Measurements from ENCODE around the gene SORL1.

SORL1 gene

GRCh38 chr11:121426476-121427399 lies 25.4 kb upstream of the SORL1 start:
- in situ Hi-C loops (cut with MboI; ENCODE audit: low sequenced_read_pairs), result no loop called here

GRCh38 chr11:121427400-121427744 lies 24.7 kb upstream of the SORL1 start:
- in situ Hi-C loops (cut with MboI; ENCODE audit: low sequenced_read_pairs), result no loop called here

GRCh38 chr11:121429556-121429955 lies 22.6 kb upstream of the SORL1 start:
- in situ Hi-C loops (cut with MboI; ENCODE audit: low sequenced_read_pairs), result no loop called here

- in situ Hi-C loops (cut with MboI; ENCODE audit: low sequenced_read_pairs), result no loop called here
These were observed 20.1 kb upstream of the SORL1 start for GRCh38 chr11:121431820-121432526.

- in situ Hi-C loops (cut with MboI; ENCODE audit: low sequenced_read_pairs), result no loop called here
These were observed 17.0 kb upstream of the SORL1 start for GRCh38 chr11:121435132-121435531.

- in situ Hi-C loops (cut with MboI; ENCODE audit: low sequenced_read_pairs), result no loop called here
These were observed 16.3 kb upstream of the SORL1 start for GRCh38 chr11:121435551-121436511.

GRCh38 chr11:121437018-121437685 lies 15.0 kb upstream of the SORL1 start:
- in situ Hi-C loops (cut with MboI; ENCODE audit: low sequenced_read_pairs), result no loop called here

- in situ Hi-C loops (cut with MboI; ENCODE audit: low sequenced_read_pairs), result no loop called here
These were observed 14.4 kb upstream of the SORL1 start for GRCh38 chr11:121437686-121438078.

- in situ Hi-C loops (cut with MboI; ENCODE audit: low sequenced_read_pairs), result no loop called here
These were observed 12.8 kb upstream of the SORL1 start for GRCh38 chr11:121439337-121439736.

- in situ Hi-C loops (cut with MboI; ENCODE audit: low sequenced_read_pairs), result no loop called here
These were observed 12.4 kb upstream of the SORL1 start for GRCh38 chr11:121439759-121440158.

- in situ Hi-C loops (cut with MboI; ENCODE audit: low sequenced_read_pairs), result no loop called here
These were observed 10.6 kb upstream of the SORL1 start for GRCh38 chr11:121441521-121441920.

GRCh38 chr11:121443688-121444275 lies 8.3 kb upstream of the SORL1 start:
- in situ Hi-C loops (cut with MboI; ENCODE audit: low sequenced_read_pairs), result no loop called here

GRCh38 chr11:121444526-121444925 lies 7.6 kb upstream of the SORL1 start:
- in situ Hi-C loops (cut with MboI; ENCODE audit: low sequenced_read_pairs), result no loop called here

- in situ Hi-C loops (cut with MboI; ENCODE audit: low sequenced_read_pairs), result no loop called here
These were observed 6.9 kb upstream of the SORL1 start for GRCh38 chr11:121445071-121445768.

- in situ Hi-C loops (cut with MboI; ENCODE audit: low sequenced_read_pairs), result no loop called here
These were observed 5.4 kb upstream of the SORL1 start for GRCh38 chr11:121446752-121447156.

GRCh38 chr11:121448011-121448410 lies 4.1 kb upstream of the SORL1 start:
- in situ Hi-C loops (cut with MboI; ENCODE audit: low sequenced_read_pairs), result no loop called here

- in situ Hi-C loops (cut with MboI; ENCODE audit: low sequenced_read_pairs), result no loop called here
These were observed 3.6 kb upstream of the SORL1 start for GRCh38 chr11:121448431-121448941.

GRCh38 chr11:121449123-121449522 lies 3.0 kb upstream of the SORL1 start:
- in situ Hi-C loops (cut with MboI; ENCODE audit: low sequenced_read_pairs), result no loop called here

GRCh38 chr11:121449626-121450025 lies 2.5 kb upstream of the SORL1 start:
- in situ Hi-C loops (cut with MboI; ENCODE audit: low sequenced_read_pairs), result no loop called here

Data from HL-60/S4 treated with phorbol 12-myristate 13-acetate at 8.2 ng/mL for 4 days and 3 days (cell line).